Esophagus muscularis mucosa (tissue), 4 donors: ENCODE results near the gene KLF13. TPM values are rescaled to one million over a fixed set of nuclear protein-coding genes. Genes with fewer than 3 reads are reported as not detected.

Experiments
- DNase-seq: peaks from one replicate; pipeline ENCODE4 v3.0.0-alpha.2; 2017; ENCODE audit errors: extremely low spot score
- H3K27ac ChIP-seq, 4 donors: fragments of 200-600 bp; sonication (generic); replicated peaks in 1 of 4; 1 replicate in 3 of 4; 2 replicates in 1 of 4; pipeline ENCODE4 v1.5.1; 2016 to 2019; ENCODE audit warnings: mild to moderate bottlenecking in 1 of 4
- H3K27me3 ChIP-seq, 4 donors: fragments of 200-600 bp; sonication (generic); one replicate each; pipeline versions ENCODE4 v1.5.1 to v1.6.0; 2016 to 2019
- H3K36me3 ChIP-seq, 4 donors: fragments of 200-600 bp; sonication (generic); one replicate each; pipeline ENCODE4 v1.5.1; 2016 to 2019
- H3K4me1 ChIP-seq, 4 donors: fragments of 200-600 bp; sonication (generic); one replicate each; pipeline ENCODE4 v1.5.1; 2016 to 2019
- H3K4me3 ChIP-seq, 4 donors: fragments of 200-600 bp; sonication (generic); 1 replicate in 2 of 4; 2 replicates in 2 of 4; pipeline ENCODE4 v1.5.1; 2016 to 2019; ENCODE audit warnings: mild to moderate bottlenecking in 4 of 4, moderate library complexity in 1 of 4
- H3K9me3 ChIP-seq, 4 donors: fragments of 200-600 bp; sonication (generic); 1 replicate in 3 of 4; 2 replicates in 1 of 4; pipeline ENCODE4 v1.5.1; 2016 to 2019
- EP300 ChIP-seq: sonication (generic); formaldehyde crosslinking; IDR thresholded peaks from one replicate; pipeline ENCODE4 v1.6.1; 2017; ENCODE audit warnings: antibody characterized with exemption
- POLR2A ChIP-seq: fragments of 450-650 bp; IDR thresholded peaks from one replicate; pipeline ENCODE4 v1.6.1; 2017; ENCODE audit warnings: antibody characterized with exemption, moderate library complexity, mild to moderate bottlenecking, low read depth
- POLR2AphosphoS5 ChIP-seq, 2 donors: sonication (generic); formaldehyde crosslinking; IDR thresholded peaks; one replicate each; pipeline ENCODE4 v1.6.1; 2017; ENCODE audit warnings: antibody characterized with exemption in 2 of 2
- WGBS: methylation state at CpG from one replicate; pipeline ENCODE4 v1.1.5; 2018; 5-methylcytosine and 5-hydroxymethylcytosine counted together
- intact Hi-C: fragments of 100-400 bp; cut with DNase I; formaldehyde crosslinking; loops from one replicate; pipeline ENCODE4 v1.15.1; 2023
- total RNA-seq, 4 donors: library from RNA; depleted of rRNA; stranded (reverse); fragments of >200 nt; gene quantifications; one replicate each; pipeline versions ENCODE4 v1.1.0 to v1.2.1, GENCODE V29; 2016
- TF ChIP-seq, protein P1 (sequence below), 3 experiments: fragments of 200-600 bp in 2 of 3; fragments of 450-650 bp in 1 of 3; sonication (generic) in 2 of 3; IDR thresholded peaks; one replicate each; pipeline ENCODE4 v1.5.1; 2017 to 2019; ENCODE audit warnings: antibody characterized with exemption in 3 of 3, mild to moderate bottlenecking in 2 of 3, moderate library complexity in 1 of 3

The KLF13 gene
- total RNA-seq, 4 donors from 2014 or later = 57.3 to 109 (median 74.2) TPM

DNA sequence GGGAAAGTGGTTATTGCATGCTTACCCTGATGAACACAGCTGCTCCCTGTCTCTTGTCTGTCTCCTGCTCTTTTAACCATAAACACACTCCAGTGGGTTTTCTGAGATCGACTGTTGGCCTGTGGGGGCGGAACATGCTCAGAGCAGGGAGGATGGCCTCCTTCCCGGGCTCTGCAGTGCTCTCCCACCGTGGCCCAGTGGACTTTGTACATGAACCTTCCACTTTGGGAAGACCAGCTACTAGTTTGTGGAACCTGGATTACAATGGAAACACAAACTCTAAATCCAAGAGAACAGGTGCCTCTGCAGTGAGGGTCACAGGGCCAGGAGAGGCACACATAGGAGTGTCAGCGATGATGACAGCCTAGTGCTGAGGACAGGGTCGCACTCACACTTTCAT, 56.5 kb downstream of the KLF13 start:
- no peak overlapping the region for H3K27ac ChIP-seq
- WGBS = 77% methylated on average over 6 of the region's 6 CpGs
- DNase-seq = no peak
- TF ChIP-seq EP300 (no peak), POLR2AphosphoS5 (IDR thresholded peaks at IDR 0.05) (no peak), POLR2A (no peak)
- TF ChIP-seq, protein P1, sequence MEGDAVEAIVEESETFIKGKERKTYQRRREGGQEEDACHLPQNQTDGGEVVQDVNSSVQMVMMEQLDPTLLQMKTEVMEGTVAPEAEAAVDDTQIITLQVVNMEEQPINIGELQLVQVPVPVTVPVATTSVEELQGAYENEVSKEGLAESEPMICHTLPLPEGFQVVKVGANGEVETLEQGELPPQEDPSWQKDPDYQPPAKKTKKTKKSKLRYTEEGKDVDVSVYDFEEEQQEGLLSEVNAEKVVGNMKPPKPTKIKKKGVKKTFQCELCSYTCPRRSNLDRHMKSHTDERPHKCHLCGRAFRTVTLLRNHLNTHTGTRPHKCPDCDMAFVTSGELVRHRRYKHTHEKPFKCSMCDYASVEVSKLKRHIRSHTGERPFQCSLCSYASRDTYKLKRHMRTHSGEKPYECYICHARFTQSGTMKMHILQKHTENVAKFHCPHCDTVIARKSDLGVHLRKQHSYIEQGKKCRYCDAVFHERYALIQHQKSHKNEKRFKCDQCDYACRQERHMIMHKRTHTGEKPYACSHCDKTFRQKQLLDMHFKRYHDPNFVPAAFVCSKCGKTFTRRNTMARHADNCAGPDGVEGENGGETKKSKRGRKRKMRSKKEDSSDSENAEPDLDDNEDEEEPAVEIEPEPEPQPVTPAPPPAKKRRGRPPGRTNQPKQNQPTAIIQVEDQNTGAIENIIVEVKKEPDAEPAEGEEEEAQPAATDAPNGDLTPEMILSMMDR (IDR thresholded peaks at IDR 0.05) = no peak
- peaks cover 11 to 28% (median 15%) of the 10 kb centered on the region in 4 donors for H3K4me1 ChIP-seq
- peaks cover 0 to 4% (median 0%) of the 10 kb centered on the region in 4 donors for H3K9me3 ChIP-seq
- H3K36me3 ChIP-seq = peaks cover 16 to 40% (median 28%) of the 10 kb centered on the region in 4 donors
- H3K4me3 ChIP-seq = no peak overlapping the region
- no peaks in the 10 kb centered on the region for H3K27me3 ChIP-seq
- intact Hi-C loops = no loop called here

DNA sequence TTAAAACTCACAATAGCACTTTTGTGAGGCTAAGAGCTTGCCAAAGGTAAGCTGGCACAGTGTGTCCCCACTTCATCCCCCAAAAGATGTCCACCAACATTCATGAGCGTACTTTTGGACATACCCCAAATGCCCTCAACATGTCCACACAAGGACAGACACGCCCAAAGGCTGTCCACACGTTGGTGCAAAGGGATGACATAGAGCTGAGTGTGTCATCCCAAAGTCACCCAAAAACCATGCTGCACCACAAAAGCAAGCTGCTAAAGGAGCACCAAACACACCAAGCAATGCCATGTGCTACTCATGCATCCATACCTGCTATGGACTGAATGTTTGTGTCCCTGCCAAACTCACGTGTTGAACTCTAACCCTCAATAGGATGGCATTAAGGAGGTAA, 57.9 kb downstream of the KLF13 start:
- peaks cover 0 to 4% (median 0%) of the 10 kb centered on the region in 4 donors for H3K9me3 ChIP-seq
- H3K27me3 ChIP-seq = no peaks in the 10 kb centered on the region
- peaks cover 10 to 16% (median 15%) of the 10 kb centered on the region in 4 donors for H3K4me1 ChIP-seq
- no peak overlapping the region for H3K27ac ChIP-seq
- WGBS = 95% methylated on average over 4 of the region's 4 CpGs
- peaks cover 9 to 26% (median 15%) of the 10 kb centered on the region in 4 donors for H3K36me3 ChIP-seq
- no peak for DNase-seq
- no peak for TF ChIP-seq EP300
- TF ChIP-seq POLR2AphosphoS5 (IDR thresholded peaks at IDR 0.05) = no peak
- TF ChIP-seq POLR2A = no peak
- TF ChIP-seq, protein P1 (IDR thresholded peaks at IDR 0.05) = no peak
- intact Hi-C loops = no loop called here
- H3K4me3 ChIP-seq = no peak overlapping the region

DNA sequence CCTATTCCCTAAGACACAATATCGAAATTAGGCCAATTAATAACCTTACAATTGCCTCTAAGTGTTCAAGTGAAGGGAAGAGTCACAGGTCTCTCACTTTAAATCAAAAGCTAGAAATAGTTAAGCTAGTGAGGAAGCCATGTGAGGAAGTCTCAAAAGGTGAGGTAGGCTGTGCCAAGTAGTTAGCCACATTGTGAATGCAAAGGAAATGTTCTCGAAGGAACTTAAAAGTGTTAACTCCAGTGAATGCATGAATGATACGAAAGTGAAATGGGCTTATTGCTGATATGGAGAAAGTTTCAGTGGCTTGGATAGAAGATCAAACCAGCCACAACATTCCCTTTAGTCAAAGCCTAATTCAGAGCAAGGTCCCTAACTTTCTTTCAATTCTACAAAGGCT, 59.1 kb downstream of the KLF13 start:
- H3K27me3 ChIP-seq = no peaks in the 10 kb centered on the region
- H3K9me3 ChIP-seq = peaks cover 0 to 4% (median 0%) of the 10 kb centered on the region in 4 donors
- no peak overlapping the region for H3K4me3 ChIP-seq
- no peak overlapping the region for H3K27ac ChIP-seq
- H3K36me3 ChIP-seq = peaks cover under 1 to 14% (median 6%) of the 10 kb centered on the region in 4 donors
- 83% methylated on average over 3 of the region's 3 CpGs for WGBS
- peaks cover 9 to 28% (median 14%) of the 10 kb centered on the region in 4 donors for H3K4me1 ChIP-seq
- no peak for DNase-seq
- intact Hi-C loops = no loop called here
- TF ChIP-seq, protein P1 (IDR thresholded peaks at IDR 0.05) = no peak
- TF ChIP-seq POLR2A (no peak), EP300 (no peak), POLR2AphosphoS5 (IDR thresholded peaks at IDR 0.05) (no peak)

DNA sequence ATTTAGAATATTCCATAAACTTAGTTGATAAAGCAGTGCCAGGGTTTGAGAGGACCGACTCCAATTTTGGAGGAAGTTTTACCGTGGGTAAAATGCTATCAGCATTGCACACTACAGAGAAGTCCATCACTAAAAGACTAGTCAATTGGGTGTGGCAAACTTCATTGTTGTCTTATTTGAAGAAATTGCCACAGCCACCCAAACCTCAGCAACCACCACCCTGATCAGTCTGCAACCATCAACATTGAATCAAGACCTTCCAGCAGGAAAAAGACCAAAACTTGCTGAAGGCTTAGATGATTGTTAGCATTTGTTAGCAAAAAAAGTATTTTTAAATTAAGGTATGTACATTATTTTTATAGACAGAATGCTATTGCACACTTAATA, 60.5 kb downstream of the KLF13 start:
- Histone ChIP-seq H3K27me3 (no peaks in the 10 kb centered on the region), H3K9me3 (no peaks in the 10 kb centered on the region), H3K36me3 (peaks cover 0 to under 1% (median 0%) of the 10 kb centered on the region in 4 donors), H3K27ac (peak overlapping the region in 2 of 4 donors; percentile 70 to 76), H3K4me1 (peaks cover 18 to 38% (median 23%) of the 10 kb centered on the region in 4 donors), H3K4me3 (no peak overlapping the region)
- no peak for TF ChIP-seq EP300
- TF ChIP-seq POLR2AphosphoS5 (IDR thresholded peaks at IDR 0.05) = no peak
- TF ChIP-seq POLR2A = no peak
- TF ChIP-seq, protein P1 (IDR thresholded peaks at IDR 0.05) = no peak
- intact Hi-C loops = no loop called here
- DNase-seq = no peak
- 92% methylated on average over 2 of the region's 2 CpGs for WGBS
